ENCODE measurements around the gene TUSC2. TPM values are rescaled to one million over a fixed set of nuclear protein-coding genes. Genes with fewer than 3 reads are reported as not detected.

Gene TUSC2
- total and polyA plus RNA-seq, 9 of the 15 experiments (the other 6 are each of a cell fraction or from before 2014, with no cell fraction given) = 2.8 to 67.5 (median 25.8) TPM

DNA sequence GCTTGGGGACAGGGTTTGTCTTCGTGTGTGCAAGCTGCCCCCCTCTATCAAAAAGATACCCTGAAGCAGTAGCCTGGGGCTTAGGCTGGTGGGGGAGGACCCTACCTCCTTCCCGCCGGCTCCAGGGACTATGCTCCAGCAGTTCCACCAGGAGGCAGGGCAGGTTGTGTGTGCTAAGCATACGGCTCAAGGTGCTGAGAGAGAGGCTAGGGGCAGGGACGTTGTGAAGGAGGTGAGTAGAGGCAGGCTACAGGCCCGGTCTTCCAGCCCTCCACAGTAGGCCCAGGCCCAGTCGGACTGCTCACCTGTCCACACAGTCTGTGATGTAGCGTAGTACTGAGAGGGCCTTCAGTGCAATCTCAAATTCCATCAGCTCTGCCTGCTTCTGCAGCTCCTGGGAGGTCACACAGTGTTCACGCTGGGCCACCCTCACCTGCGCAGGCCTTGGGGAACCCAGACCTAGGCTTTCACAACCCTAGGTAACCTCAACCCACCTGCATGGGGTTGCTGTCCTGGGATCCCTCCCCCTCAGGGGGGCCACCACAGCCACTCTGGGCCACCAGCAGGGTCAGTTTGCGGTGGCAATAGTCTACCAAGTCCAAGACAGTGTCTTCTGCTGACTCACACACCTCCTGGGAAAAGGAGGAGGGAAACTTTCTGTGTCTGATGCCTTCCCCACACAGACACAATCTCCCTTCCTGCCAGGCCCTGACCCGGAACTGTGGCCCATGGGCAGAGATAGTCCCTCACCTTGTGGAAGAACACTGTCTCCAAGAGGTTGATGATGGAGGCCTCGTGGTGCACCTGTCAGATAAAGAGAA is 15.0 kb upstream of the TUSC2 start:
- Histone ChIP-seq H3K27ac (ENCODE audit: extremely low read depth, low read depth, low read length) (peak overlapping the region; percentile 39; the same call in 1 of the 3 replicates), H3K4me2 (ENCODE audit: insufficient read depth, low read length) (no peak overlapping the region; the same call in 1 of the 2 replicates), H3K9me1 (ENCODE audit: control insufficient read depth, insufficient read depth, low read length) (peaks cover 3% of the 10 kb centered on the region), H3K4me1 (replicated peaks in 1 of 2; ENCODE audit: control insufficient read depth in 2 of 2, insufficient read depth in 2 of 2, low read length in 2 of 2) (peaks cover 24 to 50% of the 10 kb centered on the region in 2 experiments; a peak in 4 of 5 replicates), H3K27me3 (ENCODE audit: control insufficient read depth in 2 of 2, insufficient read depth in 2 of 2, low read length in 2 of 2) (no peaks in the 10 kb centered on the region), H3K79me2 (ENCODE audit: control insufficient read depth, insufficient read depth, low read length) (peaks cover 28% of the 10 kb centered on the region), H3K36me3 (ENCODE audit: control insufficient read depth, insufficient read depth, low read length) (peaks cover 8% of the 10 kb centered on the region; the same call in 2 of the 3 replicates), H4K20me1 (replicated peaks; ENCODE audit: control insufficient read depth, insufficient read depth, low read length) (no peaks in the 10 kb centered on the region), H3K4me3 (no peak overlapping the region), H3K9ac (ENCODE audit: insufficient read depth in 1 of 2, low read depth in 2 of 2, low read length in 2 of 2) (peak overlapping the region in 1 of 2 experiments; percentile 79; a peak in 2 of 4 replicates), H3K9me3 (replicated peaks; ENCODE audit: control insufficient read depth, insufficient read depth, low read depth, low read length) (no peaks in the 10 kb centered on the region; the same call in 1 of the 2 replicates), H2AFZ (ENCODE audit: low read depth, low read length) (no peak overlapping the region)
- ATAC-seq (peak; percentile 37), FAIRE-seq (peak; percentile 48), DNase-seq (ENCODE audit: extremely low read depth in 1 of 4, low spot score in 3 of 4) (no peak)
- intact Hi-C loops (cut with micrococcal nuclease) = no loop called here
- ChIA-PET CTCF (ENCODE audit: low intra/inter-chr PET ratio) (no interaction called here), POLR2A (interaction anchor here (0.6 to 1.7 kb wide), 2 partner anchors 12 to 15 kb away, joined by 3 to 5 read pairs; partner anchors contain the start of gene TUSC2)
- 18% methylated on average over 8 of the region's 13 CpGs for WGBS (ENCODE audit: insufficient coverage, low coverage, missing lambda C conversion rate)
- in situ Hi-C loops (cut with MboI) = no loop called here
- BruUV-seq (replicated peaks) = no TSS peak
- TF ChIP-seq THRB (CRISPR knock-in tag; conservative IDR thresholded peaks at IDR 0.05) (no peak), CEBPB (tag; IDR thresholded peaks at IDR 0.05) (no peak), CTCF (IDR thresholded peaks at IDR 0.05 in 2 of 3, conservative IDR thresholded peaks at IDR 0.05 in 1 of 3; ENCODE audit: insufficient read depth in 2 of 3, low read depth in 1 of 3, low read length in 3 of 3) (peak; percentile 26 to 34 (median 32); a peak in 5 of 6 replicates), MTF1 (CRISPR knock-in tag; IDR thresholded peaks at IDR 0.05; ENCODE audit: borderline replicate concordance) (no peak), HDAC1 (IDR thresholded peaks at IDR 0.05) (no peak), C11orf30 (IDR thresholded peaks at IDR 0.05; ENCODE audit: low read depth) (peak; percentile 60; the same call in 1 of the 2 replicates), ZC3H4 (CRISPR knock-in tag; IDR thresholded peaks at IDR 0.05; ENCODE audit: borderline replicate concordance) (no peak), ZNF316 (IDR thresholded peaks at IDR 0.05) (peak; percentile 27; the same call in 1 of the 2 replicates), CBFA2T3 (IDR thresholded peaks at IDR 0.05) (peak; percentile 19; the same call in 1 of the 2 replicates), ZEB2 (IDR thresholded peaks at IDR 0.05) (no peak), BHLHE40 (IDR thresholded peaks at IDR 0.05; ENCODE audit: low read length) (no peak)
- TF ChIP-seq, protein P1, sequence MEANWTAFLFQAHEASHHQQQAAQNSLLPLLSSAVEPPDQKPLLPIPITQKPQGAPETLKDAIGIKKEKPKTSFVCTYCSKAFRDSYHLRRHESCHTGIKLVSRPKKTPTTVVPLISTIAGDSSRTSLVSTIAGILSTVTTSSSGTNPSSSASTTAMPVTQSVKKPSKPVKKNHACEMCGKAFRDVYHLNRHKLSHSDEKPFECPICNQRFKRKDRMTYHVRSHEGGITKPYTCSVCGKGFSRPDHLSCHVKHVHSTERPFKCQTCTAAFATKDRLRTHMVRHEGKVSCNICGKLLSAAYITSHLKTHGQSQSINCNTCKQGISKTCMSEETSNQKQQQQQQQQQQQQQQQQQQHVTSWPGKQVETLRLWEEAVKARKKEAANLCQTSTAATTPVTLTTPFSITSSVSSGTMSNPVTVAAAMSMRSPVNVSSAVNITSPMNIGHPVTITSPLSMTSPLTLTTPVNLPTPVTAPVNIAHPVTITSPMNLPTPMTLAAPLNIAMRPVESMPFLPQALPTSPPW (CRISPR knock-in tag; IDR thresholded peaks at IDR 0.05) = peak; percentile 40
- TF ChIP-seq, protein P2, sequence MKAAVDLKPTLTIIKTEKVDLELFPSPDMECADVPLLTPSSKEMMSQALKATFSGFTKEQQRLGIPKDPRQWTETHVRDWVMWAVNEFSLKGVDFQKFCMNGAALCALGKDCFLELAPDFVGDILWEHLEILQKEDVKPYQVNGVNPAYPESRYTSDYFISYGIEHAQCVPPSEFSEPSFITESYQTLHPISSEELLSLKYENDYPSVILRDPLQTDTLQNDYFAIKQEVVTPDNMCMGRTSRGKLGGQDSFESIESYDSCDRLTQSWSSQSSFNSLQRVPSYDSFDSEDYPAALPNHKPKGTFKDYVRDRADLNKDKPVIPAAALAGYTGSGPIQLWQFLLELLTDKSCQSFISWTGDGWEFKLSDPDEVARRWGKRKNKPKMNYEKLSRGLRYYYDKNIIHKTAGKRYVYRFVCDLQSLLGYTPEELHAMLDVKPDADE (conservative IDR thresholded peaks at IDR 0.05; ENCODE audit: control insufficient read depth, low read depth, low read length) = no peak
- TF ChIP-seq, protein P3, sequence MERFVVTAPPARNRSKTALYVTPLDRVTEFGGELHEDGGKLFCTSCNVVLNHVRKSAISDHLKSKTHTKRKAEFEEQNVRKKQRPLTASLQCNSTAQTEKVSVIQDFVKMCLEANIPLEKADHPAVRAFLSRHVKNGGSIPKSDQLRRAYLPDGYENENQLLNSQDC (CRISPR knock-in tag; IDR thresholded peaks at IDR 0.05) = no peak
